Right ventricle myocardium inferior (tissue), 1 donor: ENCODE measurements around the gene LMF2. TPM values are rescaled to one million over a fixed set of nuclear protein-coding genes. Genes with fewer than 3 reads are reported as not detected.
A peak's percentile ranks its signal among the peaks of the same experiment; 100 is the strongest.
"Not testable (repeated sequence)": the region's sequence is repeated elsewhere in the genome, so short reads cannot be mapped to it uniquely, and the experiment has no call there.

Experiments used
- ATAC-seq: fragments of 200-7000 bp; cut with Tn5 transposase; one replicate; pipeline ENCODE4 v1.9.1; 2020; ENCODE audit warnings: mild to moderate bottlenecking, moderate library complexity
- DNase-seq: peaks from one replicate; pipeline ENCODE4 v3.0.0; 2021; ENCODE audit errors: missing footprints
- intact Hi-C: fragments of 100-400 bp; cut with DNase I; formaldehyde crosslinking; loops from one replicate; pipeline ENCODE4 v1.11.0; 2022
- long read RNA-seq: library from polyadenylated mRNA; unstranded; transcript quantifications from one replicate; pipeline ENCODE4 v2.0.0, GENCODE V29; 2021
- total RNA-seq: library from RNA; stranded (reverse); fragmentation: NEBNext Ultra II Directional; extraction: Animal tissue kit (Norgen Biotek cat#: 25700); gene quantifications from one replicate; pipeline ENCODE4 v1.2.1, GENCODE V29; 2021
- donor health status: DM: no; HTN: yes; CAD: no; lungs with severe emphysema.

The LMF2 gene
- 24.9 TPM for total RNA-seq
- long read RNA-seq, transcript LMF2-202 (14 exons, 2,582 nt): major isoform, 23 of 43 reads
- long read RNA-seq, partial matches to known transcripts: 10 of 43 reads
- long read RNA-seq, other reads (novel, unspliced or antisense): 10 of 43 reads

- DNase-seq (peak; percentile 95), ATAC-seq (peak; percentile 87)
- intact Hi-C loops: loop anchor here (5.0 kb wide), 2 partner anchors 75 to 255 kb away; partner anchors contain the start of genes CHKB and HDAC10
These were observed at the start of gene LMF2 for GRCh38 chr22:50507421-50507990. TSS of gene LMF2 (minus strand) at chr22:50507702. CDS start at chr22:50507675, 27 bp downstream.

GRCh38 chr22:50556703-50557102 lies 49.2 kb upstream of the LMF2 start:
- DNase-seq (no peak), ATAC-seq (no peak)
- intact Hi-C loops: no loop called here

GRCh38 chr22:50553310-50553709 lies 45.8 kb upstream of the LMF2 start:
- intact Hi-C loops: no loop called here
- ATAC-seq: no peak
- no peak for DNase-seq

- ATAC-seq (no peak), DNase-seq (no peak)
- intact Hi-C loops: no loop called here
These were observed 43.8 kb upstream of the LMF2 start for GRCh38 chr22:50551160-50551752.

GRCh38 chr22:50550395-50550794 lies 42.9 kb upstream of the LMF2 start:
- no peak for ATAC-seq
- intact Hi-C loops: no loop called here
- DNase-seq: no peak

GRCh38 chr22:50548921-50549790 lies 41.7 kb upstream of the LMF2 start:
- DNase-seq (no peak), ATAC-seq (no peak)
- intact Hi-C loops: loop anchor here (5.0 kb wide), 1 partner anchor 63 kb away; no protein-coding TSS in a partner anchor

- no peak for ATAC-seq
- no peak for DNase-seq
- intact Hi-C loops: loop anchor here (5.0 kb wide), 1 partner anchor 64 kb away; no protein-coding TSS in a partner anchor
These were observed 40.8 kb upstream of the LMF2 start for GRCh38 chr22:50548040-50548920.

- ATAC-seq (no peak), DNase-seq (no peak)
- intact Hi-C loops: loop anchor here (5.0 kb wide), 1 partner anchor 65 kb away; no protein-coding TSS in a partner anchor
These were observed 39.9 kb upstream of the LMF2 start for GRCh38 chr22:50547263-50547985.

GRCh38 chr22:50546326-50547262 lies 39.1 kb upstream of the LMF2 start:
- no peak for DNase-seq
- intact Hi-C loops: loop anchor here (5.0 kb wide), 1 partner anchor 66 kb away; no protein-coding TSS in a partner anchor

GRCh38 chr22:50545522-50546325 lies 38.2 kb upstream of the LMF2 start, which contains the start of gene KLHDC7B:
TSS of gene KLHDC7B (plus strand) at chr22:50545899. CDS start at chr22:50546244, 345 bp downstream.
- no peak for ATAC-seq

More at GRCh38 chr22:50546326-50547262, 39.1 kb upstream of the LMF2 start:
- ATAC-seq: no peak

GRCh38 chr22:50544746-50545253 lies 37.3 kb upstream of the LMF2 start:
- DNase-seq (no peak), ATAC-seq (no peak)
- intact Hi-C loops: loop anchor here (5.0 kb wide), 2 partner anchors 68 to 78 kb away; no protein-coding TSS in a partner anchor

More at GRCh38 chr22:50545522-50546325, 38.2 kb upstream of the LMF2 start, which contains the start of gene KLHDC7B:
- DNase-seq: no peak
- intact Hi-C loops: loop anchor here (5.0 kb wide), 1 partner anchor 67 kb away; no protein-coding TSS in a partner anchor

- DNase-seq: peak; percentile 91
- peak; percentile 66 for ATAC-seq
- intact Hi-C loops: loop anchor here (5.0 kb wide), 1 partner anchor 78 kb away; no protein-coding TSS in a partner anchor
These were observed 36.7 kb upstream of the LMF2 start for GRCh38 chr22:50544078-50544745.

- ATAC-seq (no peak), DNase-seq (peak; percentile 74)
These were observed 35.0 kb upstream of the LMF2 start for GRCh38 chr22:50542416-50542927.

GRCh38 chr22:50541667-50542026 lies 34.1 kb upstream of the LMF2 start:
- not testable (repeated sequence) for ATAC-seq, DNase-seq
- intact Hi-C loops: loop anchor here (5.0 kb wide), 1 partner anchor 81 kb away; no protein-coding TSS in a partner anchor

More at GRCh38 chr22:50542416-50542927, 35.0 kb upstream of the LMF2 start:
- intact Hi-C loops: loop anchor here (5.0 kb wide), 1 partner anchor 80 kb away; no protein-coding TSS in a partner anchor
